PC-9 (cell line): Measurements from ENCODE around the gene HEG1.

ENCODE experiments used
- CTCF ChIP-seq: fragments of 200-600 bp; sonication (generic); conservative IDR thresholded peaks from 2 replicates; pipeline ENCODE4 v1.6.1; 2017; ENCODE audit warnings: mixed run types, antibody characterized with exemption, mild to moderate bottlenecking, moderate library complexity
- EZH2 ChIP-seq: fragments of 200-600 bp; sonication (generic); IDR thresholded peaks from 2 replicates; pipeline ENCODE4 v1.8.0; 2017; ENCODE audit warnings: antibody characterized with exemption, low read depth

- TF ChIP-seq CTCF (no peak), EZH2 (no peak)
Observed at GRCh38 chr3:125062904-125063618, 7.3 kb upstream of the HEG1 start.
